ENCODE measurements around the gene PSMD6. TPM values are rescaled to one million over a fixed set of nuclear protein-coding genes. Genes with fewer than 3 reads are reported as not detected.

The PSMD6 gene
- total RNA-seq, 4 donors from 2014 or later: 54.6 to 82.3 (median 68.0) TPM

- Histone ChIP-seq H3K4me1 (peaks cover 9% of the 10 kb centered on the region), H3K9me3 (no peaks in the 10 kb centered on the region), H3K36me3 (no peaks in the 10 kb centered on the region), H3K27ac (no peak overlapping the region), H3K27me3 (no peaks in the 10 kb centered on the region), H3K4me3 (no peak overlapping the region)
- TF ChIP-seq EP300 (IDR thresholded peaks at IDR 0.05) (no peak), POLR2A (IDR thresholded peaks at IDR 0.05) (no peak), POLR2AphosphoS5 (IDR thresholded peaks at IDR 0.05) (no peak)
- TF ChIP-seq, protein P1, sequence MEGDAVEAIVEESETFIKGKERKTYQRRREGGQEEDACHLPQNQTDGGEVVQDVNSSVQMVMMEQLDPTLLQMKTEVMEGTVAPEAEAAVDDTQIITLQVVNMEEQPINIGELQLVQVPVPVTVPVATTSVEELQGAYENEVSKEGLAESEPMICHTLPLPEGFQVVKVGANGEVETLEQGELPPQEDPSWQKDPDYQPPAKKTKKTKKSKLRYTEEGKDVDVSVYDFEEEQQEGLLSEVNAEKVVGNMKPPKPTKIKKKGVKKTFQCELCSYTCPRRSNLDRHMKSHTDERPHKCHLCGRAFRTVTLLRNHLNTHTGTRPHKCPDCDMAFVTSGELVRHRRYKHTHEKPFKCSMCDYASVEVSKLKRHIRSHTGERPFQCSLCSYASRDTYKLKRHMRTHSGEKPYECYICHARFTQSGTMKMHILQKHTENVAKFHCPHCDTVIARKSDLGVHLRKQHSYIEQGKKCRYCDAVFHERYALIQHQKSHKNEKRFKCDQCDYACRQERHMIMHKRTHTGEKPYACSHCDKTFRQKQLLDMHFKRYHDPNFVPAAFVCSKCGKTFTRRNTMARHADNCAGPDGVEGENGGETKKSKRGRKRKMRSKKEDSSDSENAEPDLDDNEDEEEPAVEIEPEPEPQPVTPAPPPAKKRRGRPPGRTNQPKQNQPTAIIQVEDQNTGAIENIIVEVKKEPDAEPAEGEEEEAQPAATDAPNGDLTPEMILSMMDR (IDR thresholded peaks at IDR 0.05): no peak
- 71% methylated on average over 2 of the region's 2 CpGs for WGBS
- DNase-seq (ENCODE audit: low spot score in 2 of 2): no peak
Measured at GRCh38 chr3:64063983-64064438, 40.7 kb upstream of the PSMD6 start.

DNA sequence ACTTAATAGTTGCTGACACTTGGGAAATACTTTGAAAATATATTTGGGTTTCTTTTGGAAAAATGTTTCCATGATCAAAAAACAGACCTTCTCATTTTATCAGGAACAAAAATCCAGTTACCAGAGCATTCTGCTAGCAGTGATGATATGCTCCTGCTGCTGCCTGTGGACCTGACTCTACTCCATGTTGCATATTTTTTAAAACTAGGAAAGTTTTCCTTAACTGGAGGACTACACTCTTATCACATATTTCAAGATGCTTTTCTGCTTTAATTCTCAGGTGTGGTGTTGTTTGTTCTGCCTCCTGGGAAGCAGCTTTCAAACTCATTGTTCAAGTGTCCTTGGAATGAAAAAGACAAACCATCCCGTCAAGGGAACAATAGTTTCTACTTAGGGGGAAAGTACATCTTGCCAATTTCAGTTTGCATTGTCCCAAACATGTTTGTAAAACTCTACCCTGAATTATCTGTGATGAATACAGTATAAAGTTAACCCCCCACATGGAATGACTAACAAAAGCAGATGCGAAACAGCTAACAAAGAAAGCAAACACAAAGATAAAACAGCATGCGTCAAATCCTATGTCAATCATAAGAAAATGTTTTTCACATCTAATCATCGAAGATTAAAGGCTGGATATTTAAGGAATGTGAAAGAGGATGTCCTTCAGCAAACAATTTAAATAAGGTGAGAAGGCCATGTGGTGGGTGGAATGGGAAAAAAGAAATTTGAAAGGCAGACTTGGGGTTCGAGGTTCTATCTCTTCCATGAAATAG is 40.1 kb upstream of the PSMD6 start:
- no peak overlapping the region for H3K4me3 ChIP-seq
- TF ChIP-seq EP300 (IDR thresholded peaks at IDR 0.05): no peak
- no peak for TF ChIP-seq POLR2AphosphoS5 (IDR thresholded peaks at IDR 0.05)
- no peak for TF ChIP-seq POLR2A (IDR thresholded peaks at IDR 0.05)
- TF ChIP-seq, protein P1 (IDR thresholded peaks at IDR 0.05): no peak
- no peak overlapping the region for H3K27ac ChIP-seq
- no peaks in the 10 kb centered on the region for H3K36me3 ChIP-seq
- no peaks in the 10 kb centered on the region for H3K27me3 ChIP-seq
- WGBS: 82% methylated on average over 5 of the region's 5 CpGs
- no peak for DNase-seq (ENCODE audit: low spot score in 2 of 2)
- H3K4me1 ChIP-seq: peaks cover 9% of the 10 kb centered on the region
- H3K9me3 ChIP-seq: no peaks in the 10 kb centered on the region

DNA sequence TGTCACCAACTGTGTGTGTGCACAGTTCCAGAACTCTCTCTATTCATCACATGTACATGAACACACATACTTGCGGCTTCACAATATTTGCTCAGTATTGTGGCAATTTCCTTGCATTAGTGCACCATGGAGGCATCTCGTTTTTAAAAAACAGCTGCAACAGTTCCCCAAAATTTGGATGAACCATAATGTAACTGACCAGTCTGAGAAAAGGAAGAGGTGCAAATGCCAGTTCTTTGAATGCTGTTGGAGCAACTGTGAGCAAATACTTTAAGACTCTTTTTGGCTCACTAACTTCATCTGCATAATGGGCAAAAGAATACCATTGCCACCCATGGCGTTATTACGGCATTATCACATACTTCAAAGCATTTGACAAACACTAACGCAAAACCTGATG is 38.3 kb upstream of the PSMD6 start:
- TF ChIP-seq POLR2A (IDR thresholded peaks at IDR 0.05) (no peak), EP300 (IDR thresholded peaks at IDR 0.05) (no peak), POLR2AphosphoS5 (IDR thresholded peaks at IDR 0.05) (no peak)
- TF ChIP-seq, protein P1 (IDR thresholded peaks at IDR 0.05): no peak
- no peak overlapping the region for H3K4me3 ChIP-seq
- no peak for DNase-seq (ENCODE audit: low spot score in 2 of 2)
- H3K27ac ChIP-seq: no peak overlapping the region
- H3K9me3 ChIP-seq: no peaks in the 10 kb centered on the region
- no peaks in the 10 kb centered on the region for H3K27me3 ChIP-seq
- H3K36me3 ChIP-seq: no peaks in the 10 kb centered on the region
- H3K4me1 ChIP-seq: no peaks in the 10 kb centered on the region
- WGBS: 73% methylated on average over 5 of the region's 5 CpGs

DNA sequence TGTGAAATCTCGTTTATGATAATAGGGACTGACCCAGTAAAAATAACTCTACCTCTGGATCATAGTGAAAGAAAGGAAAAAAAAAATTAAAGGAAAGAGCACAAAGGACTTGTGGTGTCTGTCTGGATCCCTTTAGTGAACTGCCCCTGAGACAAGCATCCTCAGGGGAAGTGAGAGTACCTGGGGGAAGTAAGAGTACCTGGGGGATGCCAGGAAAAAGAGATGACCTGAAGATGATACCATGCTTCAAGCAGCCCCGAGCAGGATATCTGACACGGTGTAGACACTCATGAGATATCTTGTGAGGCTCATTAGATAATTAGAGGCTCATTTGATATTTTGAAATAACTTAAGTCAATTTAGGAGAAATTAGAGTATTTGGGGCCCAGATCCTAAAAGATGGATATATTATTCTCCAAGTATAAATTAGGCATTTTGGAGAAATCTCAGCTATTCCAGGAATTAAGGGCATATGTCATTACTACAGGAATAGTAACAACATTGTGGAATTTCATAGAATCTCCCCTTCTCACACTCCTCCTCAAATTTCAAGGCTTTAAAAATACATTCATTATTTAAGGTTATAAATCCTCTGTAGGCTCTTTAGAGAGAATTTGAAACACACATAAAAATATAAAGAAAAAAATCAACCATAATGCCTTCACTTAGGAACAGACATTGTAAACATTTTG is 36.3 kb upstream of the PSMD6 start:
- no peaks in the 10 kb centered on the region for H3K4me1 ChIP-seq
- H3K27me3 ChIP-seq: no peaks in the 10 kb centered on the region
- no peaks in the 10 kb centered on the region for H3K9me3 ChIP-seq
- H3K4me3 ChIP-seq: no peak overlapping the region
- no peaks in the 10 kb centered on the region for H3K36me3 ChIP-seq
- WGBS: 83% methylated on average over 3 of the region's 3 CpGs
- no peak overlapping the region for H3K27ac ChIP-seq
- no peak for TF ChIP-seq POLR2A (IDR thresholded peaks at IDR 0.05)
- TF ChIP-seq EP300 (IDR thresholded peaks at IDR 0.05): no peak
- no peak for TF ChIP-seq POLR2AphosphoS5 (IDR thresholded peaks at IDR 0.05)
- TF ChIP-seq, protein P1 (IDR thresholded peaks at IDR 0.05): no peak
- no peak for DNase-seq (ENCODE audit: low spot score in 2 of 2)

- Histone ChIP-seq H3K4me1 (no peaks in the 10 kb centered on the region), H3K27me3 (no peaks in the 10 kb centered on the region), H3K27ac (no peak overlapping the region), H3K36me3 (no peaks in the 10 kb centered on the region), H3K9me3 (no peaks in the 10 kb centered on the region), H3K4me3 (no peak overlapping the region)
- DNase-seq (ENCODE audit: low spot score in 2 of 2): no peak
- TF ChIP-seq, protein P1 (IDR thresholded peaks at IDR 0.05): no peak
- TF ChIP-seq EP300 (IDR thresholded peaks at IDR 0.05) (no peak), POLR2A (IDR thresholded peaks at IDR 0.05) (no peak), POLR2AphosphoS5 (IDR thresholded peaks at IDR 0.05) (no peak)
- 56% methylated on average over 4 of the region's 4 CpGs for WGBS
Measured at GRCh38 chr3:64058566-64058965, 35.3 kb upstream of the PSMD6 start.
